Measurements from ENCODE around the gene ATP8A2. TPM values are rescaled to one million over a fixed set of nuclear protein-coding genes. Genes with fewer than 3 reads are reported as not detected.

The ATP8A2 gene
- total RNA-seq, 4 donors from 2014 or later: 0.20 to 1.1 (median 0.59) TPM

DNA sequence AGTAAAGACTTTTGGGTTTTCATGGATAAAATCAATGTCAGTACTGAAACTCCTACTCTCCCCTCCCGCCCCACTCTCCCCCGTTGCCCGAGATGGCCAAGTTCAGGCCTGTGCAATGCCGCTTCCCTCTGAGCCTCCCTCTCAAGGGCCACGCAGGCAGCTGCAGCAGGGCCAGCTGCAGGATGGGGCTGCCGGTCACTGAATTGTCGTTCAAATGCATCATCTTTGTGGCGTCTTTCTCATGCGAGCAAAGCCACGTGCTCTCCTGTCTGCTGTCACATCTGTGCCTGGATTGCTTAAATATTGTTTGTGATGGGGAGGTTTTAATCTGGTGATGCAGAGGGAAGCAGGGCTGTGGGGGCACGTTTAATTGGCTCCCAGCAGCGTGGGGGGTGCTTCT is 653.4 kb downstream of the ATP8A2 start:
- Histone ChIP-seq H3K4me3 (no peak overlapping the region), H3K9me3 (no peaks in the 10 kb centered on the region), H3K27ac (no peak overlapping the region), H3K36me3 (no peaks in the 10 kb centered on the region), H3K27me3 (no peaks in the 10 kb centered on the region), H3K4me1 (no peaks in the 10 kb centered on the region)
- in situ Hi-C loops (cut with MboI; ENCODE audit: low pct_ligation_motif_present in 1 of 4, low pct_unique_long_range_greater_than_20kb in 1 of 4, low sequenced_read_pairs in 3 of 4) (no loop called here), intact Hi-C loops (cut with DNase I; ENCODE audit: low total_unique reads) (no loop called here)
- 60 to 77% methylated on average over 2 to 12 of the region's 12 CpGs for WGBS, 2 donors (ENCODE audit: low coverage in 1 of 2)
- no peak for TF ChIP-seq POLR2A (IDR thresholded peaks at IDR 0.05)
- TF ChIP-seq POLR2AphosphoS5 (IDR thresholded peaks at IDR 0.05): no peak
- no peak for TF ChIP-seq EP300 (IDR thresholded peaks at IDR 0.05; ENCODE audit: low read depth)
- no peak for TF ChIP-seq CTCF (IDR thresholded peaks at IDR 0.05)
- DNase-seq: no peak

DNA sequence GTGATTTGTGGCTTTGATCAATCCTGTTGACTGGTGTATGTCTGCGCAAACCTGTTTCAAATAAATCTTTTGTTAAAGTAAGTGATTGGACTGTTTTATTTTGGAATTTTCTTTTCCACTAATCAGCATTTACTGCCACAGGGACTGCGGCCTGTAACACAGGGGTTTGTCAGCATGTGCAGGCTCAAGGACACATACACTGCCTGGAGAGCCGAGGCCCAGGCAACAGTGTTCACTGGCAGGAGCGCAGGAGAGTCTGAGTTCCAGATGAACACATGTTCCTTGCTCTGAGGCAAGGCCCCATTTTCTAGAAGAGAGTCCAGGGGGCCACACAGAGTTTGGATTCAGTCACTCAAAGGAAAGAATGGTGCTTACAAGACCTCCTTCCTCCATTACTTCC is 654.0 kb downstream of the ATP8A2 start:
- no peaks in the 10 kb centered on the region for H3K4me1 ChIP-seq
- intact Hi-C loops (cut with DNase I; ENCODE audit: low total_unique reads): no loop called here
- H3K9me3 ChIP-seq: no peaks in the 10 kb centered on the region
- no peaks in the 10 kb centered on the region for H3K27me3 ChIP-seq
- in situ Hi-C loops (cut with MboI; ENCODE audit: low pct_ligation_motif_present in 1 of 4, low pct_unique_long_range_greater_than_20kb in 1 of 4, low sequenced_read_pairs in 3 of 4): no loop called here
- no peak overlapping the region for H3K27ac ChIP-seq
- 89 to 100% methylated on average over 1 to 4 of the region's 4 CpGs for WGBS, 2 donors (ENCODE audit: low coverage in 1 of 2)
- no peak for DNase-seq
- no peaks in the 10 kb centered on the region for H3K36me3 ChIP-seq
- TF ChIP-seq POLR2A (IDR thresholded peaks at IDR 0.05) (no peak), POLR2AphosphoS5 (IDR thresholded peaks at IDR 0.05) (no peak), EP300 (IDR thresholded peaks at IDR 0.05; ENCODE audit: low read depth) (no peak), CTCF (IDR thresholded peaks at IDR 0.05) (no peak)
- no peak overlapping the region for H3K4me3 ChIP-seq

DNA sequence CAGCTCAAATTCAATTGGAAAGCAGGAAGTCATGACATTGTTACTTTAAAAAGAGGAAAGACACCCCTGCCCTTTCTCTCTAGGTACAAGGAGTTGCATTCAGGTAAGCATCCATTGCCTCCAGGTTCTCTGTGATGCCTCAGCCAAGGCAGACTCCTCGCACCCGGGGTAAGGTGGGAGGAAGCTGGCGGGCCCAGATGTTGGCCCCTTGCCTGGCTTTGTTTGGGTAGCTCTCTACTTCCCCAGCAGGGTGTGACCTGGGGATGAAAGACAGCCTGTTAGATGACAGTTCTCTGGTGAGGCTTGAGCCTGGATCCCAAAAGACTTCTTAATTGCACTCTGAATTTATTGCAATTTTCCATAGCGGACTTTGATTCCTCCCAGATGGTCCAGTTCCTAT is 654.4 kb downstream of the ATP8A2 start:
- no peak for TF ChIP-seq POLR2A (IDR thresholded peaks at IDR 0.05)
- no peak for TF ChIP-seq POLR2AphosphoS5 (IDR thresholded peaks at IDR 0.05)
- no peak for TF ChIP-seq EP300 (IDR thresholded peaks at IDR 0.05; ENCODE audit: low read depth)
- no peak for TF ChIP-seq CTCF (IDR thresholded peaks at IDR 0.05)
- no peaks in the 10 kb centered on the region for H3K4me1 ChIP-seq
- no peak overlapping the region for H3K27ac ChIP-seq
- intact Hi-C loops (cut with DNase I; ENCODE audit: low total_unique reads) (no loop called here), in situ Hi-C loops (cut with MboI; ENCODE audit: low pct_ligation_motif_present in 1 of 4, low pct_unique_long_range_greater_than_20kb in 1 of 4, low sequenced_read_pairs in 3 of 4) (no loop called here)
- H3K36me3 ChIP-seq: no peaks in the 10 kb centered on the region
- no peak for DNase-seq
- H3K27me3 ChIP-seq: no peaks in the 10 kb centered on the region
- no peaks in the 10 kb centered on the region for H3K9me3 ChIP-seq
- H3K4me3 ChIP-seq: no peak overlapping the region
- 83% methylated on average over 4 of the region's 4 CpGs; no CpG with 5 or more reads in 1 of the 2 donors for WGBS, 2 donors (ENCODE audit: low coverage in 1 of 2)

DNA sequence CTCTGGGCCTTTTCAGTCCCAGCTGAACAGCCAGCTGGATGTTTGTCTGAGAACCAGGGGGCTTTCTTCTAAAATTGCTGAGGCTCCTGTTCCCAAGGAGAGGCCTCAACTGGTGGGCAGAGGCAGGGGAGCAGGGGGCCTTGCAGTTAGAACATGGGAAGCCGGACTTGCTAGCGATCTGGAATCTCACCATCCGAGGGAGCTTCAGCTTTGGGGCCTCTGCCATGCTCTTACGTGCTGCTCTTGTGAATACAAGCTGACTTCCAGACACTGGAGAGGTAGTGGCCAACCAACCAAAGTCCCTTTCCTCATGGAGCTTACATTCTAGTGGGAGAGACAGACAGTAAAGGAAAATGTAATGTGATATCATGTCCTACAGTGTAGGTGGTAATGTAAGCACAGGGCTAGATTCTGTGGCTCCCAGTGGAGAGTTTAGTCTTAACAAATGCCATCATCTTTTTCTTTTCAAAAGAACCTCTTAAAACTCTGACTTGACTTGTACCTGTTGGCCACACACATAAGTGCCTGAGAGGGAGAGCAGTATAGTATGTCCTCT is 657.9 kb downstream of the ATP8A2 start:
- intact Hi-C loops (cut with DNase I; ENCODE audit: low total_unique reads): no loop called here
- WGBS, 2 donors (ENCODE audit: low coverage in 1 of 2): 94 to 100% methylated on average over 3 to 4 of the region's 4 CpGs
- Histone ChIP-seq H3K4me1 (no peaks in the 10 kb centered on the region), H3K27ac (no peak overlapping the region), H3K4me3 (no peak overlapping the region), H3K9me3 (no peaks in the 10 kb centered on the region), H3K36me3 (no peaks in the 10 kb centered on the region), H3K27me3 (no peaks in the 10 kb centered on the region)
- in situ Hi-C loops (cut with MboI; ENCODE audit: low pct_ligation_motif_present in 1 of 4, low pct_unique_long_range_greater_than_20kb in 1 of 4, low sequenced_read_pairs in 3 of 4): no loop called here
- DNase-seq: no peak
- TF ChIP-seq EP300 (IDR thresholded peaks at IDR 0.05; ENCODE audit: low read depth) (no peak), POLR2A (IDR thresholded peaks at IDR 0.05) (no peak), CTCF (IDR thresholded peaks at IDR 0.05) (no peak), POLR2AphosphoS5 (IDR thresholded peaks at IDR 0.05) (no peak)

All from transverse colon (tissue), 4 donors.